H1 (cell line): ENCODE measurements around the gene FAM171A1. TPM values are rescaled to one million over a fixed set of nuclear protein-coding genes. Genes with fewer than 3 reads are reported as not detected.

Experiments
- CTCF ChIA-PET: fragments of 300-600 bp; sonication (Branson Sonifier 250); formaldehyde crosslinking; loops from one replicate; lab custom pipeline; 2021; ENCODE audit not compliant: partially characterized antibody; lab: Charles Lee
- POLR2A ChIA-PET: fragments of 300-600 bp; sonication (Branson Sonifier 250); formaldehyde crosslinking; loops from one replicate; lab custom pipeline; 2021; ENCODE audit warnings: inconsistent platforms; ENCODE audit not compliant: partially characterized antibody; lab: Charles Lee
- DNase-seq, 2 experiments: peaks; one replicate each; pipeline versions ENCODE4 v3.0.0 to v3.0.0-alpha.2; 2010 to 2022; ENCODE audit warnings: low spot score in 2 of 2, low read depth in 1 of 2, mixed read lengths in 1 of 2
- FAIRE-seq: peaks from 2 replicates; lab custom pipeline; 2011; peaks lifted over from hg19 to GRCh38; lab: Jason Lieb, UNC
- H2AFZ ChIP-seq: 2 replicates; pipeline ENCODE4 v1.8.1; 2012; ENCODE audit warnings: low read length, inconsistent platforms
- H2AK5ac ChIP-seq: 2 replicates; pipeline ENCODE4 v1.6.1; 2013; ENCODE audit warnings: low read depth, low read length
- H2BK120ac ChIP-seq: replicated peaks from 2 replicates; pipeline ENCODE3; 2013; ENCODE audit warnings: low read depth, low read length, inconsistent platforms
- H2BK12ac ChIP-seq: 2 replicates; pipeline ENCODE4 v1.6.1; 2013; ENCODE audit warnings: low read depth, low read length
- H2BK15ac ChIP-seq: 2 replicates; pipeline ENCODE4 v1.6.1; 2013; ENCODE audit warnings: low read length
- H2BK20ac ChIP-seq: 2 replicates; pipeline ENCODE4 v1.6.1; 2013; ENCODE audit warnings: low read length
- H2BK5ac ChIP-seq: 2 replicates; pipeline ENCODE4 v1.6.1; 2013; ENCODE audit warnings: low read depth, low read length
- H3K14ac ChIP-seq: 2 replicates; pipeline ENCODE4 v1.6.1; 2013; ENCODE audit warnings: inconsistent platforms; ENCODE audit not compliant: insufficient read length
- H3K18ac ChIP-seq: 2 replicates; pipeline ENCODE4 v1.6.1; 2013; ENCODE audit warnings: low read length; ENCODE audit errors: extremely low read depth
- H3K23ac ChIP-seq: 2 replicates; pipeline ENCODE4 v1.6.1; 2013; ENCODE audit warnings: inconsistent platforms; ENCODE audit not compliant: insufficient read length
- H3K23me2 ChIP-seq: 2 replicates; pipeline ENCODE4 v1.6.1; 2013; ENCODE audit warnings: low read depth, low read length
- H3K27ac ChIP-seq: 2 replicates; pipeline ENCODE4 v1.6.1; 2011; ENCODE audit warnings: low read depth, low read length, inconsistent platforms
- H3K27me3 ChIP-seq, 4 experiments: replicated peaks in 1 of 4; 1 replicate in 1 of 4; 2 replicates in 3 of 4; pipeline versions ENCODE4 v1.6.1 to v1.8.1; 2011 to 2013; ENCODE audit warnings: low read length in 3 of 4, mild to moderate bottlenecking in 3 of 4, inconsistent platforms in 2 of 4, mixed read lengths in 2 of 4, moderate library complexity in 1 of 4; ENCODE audit not compliant: control insufficient read depth in 3 of 4, insufficient read depth in 3 of 4; ENCODE audit errors: extremely low read depth in 1 of 4
- H3K36me3 ChIP-seq, 4 experiments: 2 replicates each; pipeline versions ENCODE4 v1.6.1 to v1.8.1; 2011 to 2013; ENCODE audit warnings: mild to moderate bottlenecking in 4 of 4, low read length in 3 of 4, moderate library complexity in 2 of 4, control low read depth in 1 of 4, inconsistent platforms in 1 of 4; ENCODE audit not compliant: insufficient read depth in 4 of 4, control insufficient read depth in 2 of 4
- H3K4ac ChIP-seq: replicated peaks from 2 replicates; pipeline ENCODE3; 2013; ENCODE audit warnings: low read length, low read depth, mixed read lengths, inconsistent platforms; ENCODE audit not compliant: insufficient read length
- H3K4me1 ChIP-seq, 4 experiments: replicated peaks in 1 of 4; 1 replicate in 1 of 4; 2 replicates in 3 of 4; pipeline versions ENCODE4 v1.6.1 to v1.8.1; 2011 to 2013; ENCODE audit warnings: low read length in 3 of 4, inconsistent platforms in 2 of 4, mixed read lengths in 1 of 4; ENCODE audit not compliant: insufficient read depth in 4 of 4, control insufficient read depth in 3 of 4
- H3K4me2 ChIP-seq, 2 experiments: 2 replicates each; pipeline versions ENCODE4 v1.6.1 to v1.8.1; 2011 to 2013; ENCODE audit warnings: low read depth in 2 of 2, low read length in 2 of 2, control low read depth in 1 of 2, inconsistent platforms in 1 of 2, mild to moderate bottlenecking in 1 of 2; ENCODE audit not compliant: insufficient read depth in 1 of 2
- H3K4me3 ChIP-seq, 4 experiments: fragments of 200-600, 300-600 bp in 1 of 4; sonication (generic), shearing (Covaris generic), sonication (Bioruptor Twin) in 1 of 4; 2 replicates each; pipeline versions ENCODE4 v1.5.1 to v1.8.1; 2011 to 2016; ENCODE audit warnings: low read length in 4 of 4, low read depth in 3 of 4, control low read depth in 2 of 4, inconsistent platforms in 2 of 4, mild to moderate bottlenecking in 2 of 4, mixed read lengths in 1 of 4, moderate library complexity in 1 of 4; ENCODE audit not compliant: insufficient read depth in 2 of 4; ENCODE audit errors: extremely low read depth in 1 of 4
- H3K56ac ChIP-seq: replicated peaks from 2 replicates; pipeline ENCODE3; 2013; ENCODE audit warnings: low read depth, mild to moderate bottlenecking, mixed read lengths, low read length, inconsistent platforms; ENCODE audit not compliant: insufficient read length
- H3K79me1 ChIP-seq: 2 replicates; pipeline ENCODE4 v1.6.1; 2013; ENCODE audit warnings: low read depth, low read length, control low read depth
- H3K79me2 ChIP-seq, 2 experiments: 2 replicates each; pipeline versions ENCODE4 v1.6.1 to v1.8.1; 2012 to 2013; ENCODE audit warnings: low read length in 2 of 2, mild to moderate bottlenecking in 2 of 2, inconsistent platforms in 1 of 2; ENCODE audit not compliant: insufficient read depth in 2 of 2, control insufficient read depth in 1 of 2
- H3K9ac ChIP-seq, 4 experiments: replicated peaks in 1 of 4; 1 replicate in 1 of 4; 2 replicates in 3 of 4; pipeline versions ENCODE4 v1.6.1 to v1.8.1; 2011 to 2013; ENCODE audit warnings: low read depth in 3 of 4, low read length in 3 of 4, control low read depth in 2 of 4, mild to moderate bottlenecking in 2 of 4, moderate library complexity in 2 of 4, inconsistent platforms in 1 of 4; ENCODE audit errors: extremely low read depth in 1 of 4
- H3K9me3 ChIP-seq, 2 experiments: 2 replicates each; pipeline versions ENCODE4 v1.6.1 to v1.8.1; 2012 to 2013; ENCODE audit warnings: mild to moderate bottlenecking in 2 of 2, moderate library complexity in 2 of 2, control low read depth in 1 of 2, inconsistent platforms in 1 of 2, low read depth in 1 of 2, low read length in 1 of 2, mixed read lengths in 1 of 2; ENCODE audit not compliant: insufficient read depth in 2 of 2
- H4K20me1 ChIP-seq, 2 experiments: replicated peaks in 1 of 2; 2 replicates each; pipeline versions ENCODE3 to v1.8.1; 2011 to 2013; ENCODE audit warnings: inconsistent platforms in 2 of 2, low read length in 2 of 2, mild to moderate bottlenecking in 1 of 2; ENCODE audit not compliant: insufficient read depth in 2 of 2, control insufficient read depth in 1 of 2
- H4K5ac ChIP-seq: 2 replicates; pipeline ENCODE4 v1.6.1; 2013; ENCODE audit warnings: low read length, low read depth, mixed read lengths, inconsistent platforms; ENCODE audit not compliant: insufficient read length
- H4K8ac ChIP-seq: 2 replicates; pipeline ENCODE4 v1.8.0; 2013; ENCODE audit warnings: mild to moderate bottlenecking, moderate library complexity, low read length, inconsistent platforms; ENCODE audit not compliant: insufficient read depth; ENCODE audit errors: extremely low read depth
- H4K91ac ChIP-seq: replicated peaks from 2 replicates; pipeline ENCODE3; 2013; ENCODE audit warnings: low read length, mixed read lengths, inconsistent platforms; ENCODE audit not compliant: insufficient read length
- POU5F1 ChIP-seq: IDR thresholded peaks from 2 replicates; pipeline ENCODE4 v1.6.1; 2011; ENCODE audit warnings: low read depth, mild to moderate bottlenecking, low read length, moderate library complexity
- WGBS, 2 experiments: shearing (Covaris generic) in 1 of 2; methylation state at CpG; one replicate each; pipeline versions ENCODE4 v1.1.6 to v1.1.7; 2013 to 2015; ENCODE audit warnings: low lambda C conversion rate in 2 of 2, mixed read lengths in 2 of 2, inconsistent platforms in 1 of 2, low coverage in 1 of 2, missing lambda C conversion rate in 1 of 2; ENCODE audit not compliant: insufficient replicate concordance in 2 of 2, insufficient coverage in 1 of 2, insufficient read length in 1 of 2; ENCODE audit errors: extremely low coverage in 1 of 2, missing lambda C conversion rate in 1 of 2; 5-methylcytosine and 5-hydroxymethylcytosine counted together
- polyA plus RNA-seq, 7 experiments: library from polyadenylated mRNA; depleted of rRNA in 3 of 7; stranded (reverse) in 5 of 7; unstranded in 2 of 7; fragments of >200 nt in 5 of 7; fragments of 200-250 nt in 2 of 7; gene quantifications; 1 replicate in 5 of 7; 2 replicates in 1 of 7; 4 replicates in 1 of 7; pipeline versions ENCODE4 v1.2.1 to v1.2.3, GENCODE V29; 2011 to 2013; ENCODE audit warnings: missing spikeins in 2 of 7, mixed read lengths in 2 of 7
- total RNA-seq: library from RNA; stranded (reverse); fragmentation: NEBNext Ultra II Directional; extraction: Animal tissue kit (Norgen Biotek cat#: 25700); gene quantifications from 2 replicates; pipeline ENCODE4 v1.2.1, GENCODE V29; 2021

FAM171A1 gene
- total and polyA plus RNA-seq, 2 of the 8 experiments (the other 6 are each of a cell fraction or from before 2014, with no cell fraction given) = 26.6 to 42.1 TPM

DNA sequence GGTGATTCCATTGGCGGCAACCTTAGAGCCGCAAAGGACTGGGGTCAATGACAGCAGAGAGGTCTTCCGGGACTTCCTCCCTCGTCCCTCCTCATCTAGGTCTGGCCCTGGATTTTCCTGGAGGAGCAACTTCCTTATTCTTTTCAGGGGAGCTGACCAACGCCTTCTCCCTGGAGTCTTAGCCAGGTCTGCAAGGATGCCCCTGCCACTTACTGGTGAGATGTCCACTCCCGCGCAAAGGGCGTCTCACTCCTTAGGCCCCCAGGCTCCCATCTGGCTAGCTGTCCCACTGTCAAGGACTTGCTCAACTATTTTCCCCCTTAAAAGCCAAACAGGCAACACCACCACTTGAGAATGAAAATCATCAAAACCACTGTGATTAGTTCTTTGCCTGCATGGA, 160.6 kb downstream of the FAM171A1 start:
- H2BK5ac ChIP-seq = no peak overlapping the region
- no peak overlapping the region for H4K91ac ChIP-seq
- H3K27ac ChIP-seq = no peak overlapping the region
- H3K4me3 ChIP-seq = no peak overlapping the region
- no peak overlapping the region for H3K4ac ChIP-seq
- H3K23me2 ChIP-seq = no peaks in the 10 kb centered on the region
- H3K36me3 ChIP-seq = peaks cover 0 to 13% (median 5%) of the 10 kb centered on the region in 4 experiments; a peak in 3 of 8 replicates
- CTCF ChIA-PET = interaction anchor here (0.7 to 3.3 kb wide), 11 partner anchors 8 to 158 kb away, joined by 3 to 21 read pairs (median 4); no protein-coding TSS in a partner anchor
- no peaks in the 10 kb centered on the region for H3K79me1 ChIP-seq
- H3K4me1 ChIP-seq = no peaks in the 10 kb centered on the region; a peak in 1 of 7 replicates
- H3K56ac ChIP-seq = no peak overlapping the region
- no peak overlapping the region for H3K4me2 ChIP-seq
- TF ChIP-seq POU5F1 = no peak
- TF ChIP-seq, all 59 proteins: peak for 0
- Histone ChIP-seq H3K23ac (no peak overlapping the region), H2BK120ac (no peak overlapping the region), H3K14ac (no peak overlapping the region), H2BK15ac (no peak overlapping the region), H2AFZ (no peak overlapping the region), H4K5ac (no peak overlapping the region), H3K27me3 (no peaks in the 10 kb centered on the region), H3K9ac (no peak overlapping the region), H4K20me1 (peaks cover 1% of the 10 kb centered on the region in 2 experiments), H2BK12ac (no peak overlapping the region), H2AK5ac (no peak overlapping the region), H3K79me2 (no peaks in the 10 kb centered on the region), H3K9me3 (no peaks in the 10 kb centered on the region), H2BK20ac (no peak overlapping the region), H3K18ac (no peak overlapping the region), H4K8ac (no peak overlapping the region)
- DNase-seq (no peak), FAIRE-seq (no peak)
- POLR2A ChIA-PET = no interaction called here
- WGBS, 2 experiments = 89% methylated on average over 8 of the region's 8 CpGs; no CpG with 5 or more reads in 1 of the 2 experiments
